Measurements from ENCODE around the gene CHAC1.

DNA sequence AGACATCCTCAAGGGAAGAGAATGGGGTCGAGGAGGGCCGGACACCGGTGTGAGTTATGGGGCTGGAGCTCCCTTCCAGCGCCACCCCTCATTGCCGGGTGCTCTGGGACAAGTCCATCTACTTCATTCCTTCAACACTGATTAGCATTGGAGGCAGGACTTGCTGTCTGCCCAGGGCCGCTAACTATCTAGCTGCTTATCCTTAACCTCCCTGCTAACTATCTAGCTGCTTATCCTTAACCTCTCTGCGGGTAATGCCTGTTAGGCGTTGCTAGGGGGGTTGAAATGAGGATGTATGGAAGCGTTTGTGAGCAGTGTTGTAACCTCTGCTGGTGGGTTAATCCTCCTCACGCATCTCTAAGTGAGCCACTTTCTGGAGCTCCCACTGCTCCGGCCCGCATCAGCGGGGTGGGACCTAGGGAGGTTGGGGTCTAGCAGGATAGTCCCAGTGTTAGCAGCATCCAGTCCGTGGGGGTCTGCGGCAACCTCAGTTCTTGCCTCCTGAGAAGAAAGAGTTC lies 10.9 kb upstream of the CHAC1 start:
- TF ChIP-seq, protein P1, sequence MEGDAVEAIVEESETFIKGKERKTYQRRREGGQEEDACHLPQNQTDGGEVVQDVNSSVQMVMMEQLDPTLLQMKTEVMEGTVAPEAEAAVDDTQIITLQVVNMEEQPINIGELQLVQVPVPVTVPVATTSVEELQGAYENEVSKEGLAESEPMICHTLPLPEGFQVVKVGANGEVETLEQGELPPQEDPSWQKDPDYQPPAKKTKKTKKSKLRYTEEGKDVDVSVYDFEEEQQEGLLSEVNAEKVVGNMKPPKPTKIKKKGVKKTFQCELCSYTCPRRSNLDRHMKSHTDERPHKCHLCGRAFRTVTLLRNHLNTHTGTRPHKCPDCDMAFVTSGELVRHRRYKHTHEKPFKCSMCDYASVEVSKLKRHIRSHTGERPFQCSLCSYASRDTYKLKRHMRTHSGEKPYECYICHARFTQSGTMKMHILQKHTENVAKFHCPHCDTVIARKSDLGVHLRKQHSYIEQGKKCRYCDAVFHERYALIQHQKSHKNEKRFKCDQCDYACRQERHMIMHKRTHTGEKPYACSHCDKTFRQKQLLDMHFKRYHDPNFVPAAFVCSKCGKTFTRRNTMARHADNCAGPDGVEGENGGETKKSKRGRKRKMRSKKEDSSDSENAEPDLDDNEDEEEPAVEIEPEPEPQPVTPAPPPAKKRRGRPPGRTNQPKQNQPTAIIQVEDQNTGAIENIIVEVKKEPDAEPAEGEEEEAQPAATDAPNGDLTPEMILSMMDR (IDR thresholded peaks at IDR 0.05), result no peak
- no peak for TF ChIP-seq POLR2A (IDR thresholded peaks at IDR 0.05)
